ENCODE results near the gene C2orf76.

Gene C2orf76

GRCh38 chr2:119261493-119262225 is 105.0 kb downstream of the C2orf76 start:
- no peak for DNase-seq

DNA sequence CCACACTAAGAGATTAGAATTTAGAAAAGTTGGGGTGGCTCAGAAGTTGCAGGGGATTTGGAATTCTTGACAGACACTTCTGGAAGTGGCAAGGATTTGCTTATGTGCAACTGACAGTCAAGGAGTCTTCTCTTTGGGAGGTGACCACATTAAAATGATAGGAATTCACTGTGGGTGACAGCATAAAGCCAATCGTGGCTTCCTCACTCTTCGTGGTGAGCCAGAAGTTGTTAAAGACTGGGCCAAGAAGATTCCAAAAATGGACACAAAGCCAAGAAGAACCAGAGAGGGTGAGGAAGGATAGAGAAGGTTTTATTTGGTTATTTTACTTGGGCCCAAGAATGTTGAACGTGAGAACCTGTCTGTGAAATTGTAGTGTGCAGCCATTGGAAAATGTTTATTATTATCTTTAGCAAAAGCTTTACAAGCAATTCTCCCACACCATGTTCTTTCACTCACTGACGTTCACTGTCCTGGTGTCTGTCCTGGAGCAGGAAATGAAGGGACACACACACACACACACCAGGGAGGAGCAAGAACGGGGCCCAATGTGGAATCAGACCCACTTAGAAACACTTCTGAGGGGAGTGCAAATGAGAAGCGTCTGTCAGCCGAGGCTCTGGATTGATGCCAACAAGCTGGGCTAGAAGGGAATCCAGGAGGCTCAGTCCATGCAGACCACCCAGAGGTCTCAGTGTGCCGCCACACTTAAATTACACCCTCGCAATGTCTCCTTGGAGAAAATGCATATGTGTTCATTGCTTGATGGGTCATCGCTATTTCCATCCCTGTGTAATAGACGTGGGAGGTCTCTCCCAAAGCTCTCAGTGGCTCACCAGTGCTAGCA is 105.8 kb downstream of the C2orf76 start:
- no peak for DNase-seq

- DNase-seq, result no peak
Measured at GRCh38 chr2:119259296-119259860, 107.3 kb downstream of the C2orf76 start.

GRCh38 chr2:119257198-119257597 is 109.4 kb downstream of the C2orf76 start:
- no peak for DNase-seq

GRCh38 chr2:119256582-119256921 is 110.1 kb downstream of the C2orf76 start:
- DNase-seq, result no peak

- DNase-seq, result peak; percentile 48
Measured at GRCh38 chr2:119255760-119256581, 110.7 kb downstream of the C2orf76 start.

DNA sequence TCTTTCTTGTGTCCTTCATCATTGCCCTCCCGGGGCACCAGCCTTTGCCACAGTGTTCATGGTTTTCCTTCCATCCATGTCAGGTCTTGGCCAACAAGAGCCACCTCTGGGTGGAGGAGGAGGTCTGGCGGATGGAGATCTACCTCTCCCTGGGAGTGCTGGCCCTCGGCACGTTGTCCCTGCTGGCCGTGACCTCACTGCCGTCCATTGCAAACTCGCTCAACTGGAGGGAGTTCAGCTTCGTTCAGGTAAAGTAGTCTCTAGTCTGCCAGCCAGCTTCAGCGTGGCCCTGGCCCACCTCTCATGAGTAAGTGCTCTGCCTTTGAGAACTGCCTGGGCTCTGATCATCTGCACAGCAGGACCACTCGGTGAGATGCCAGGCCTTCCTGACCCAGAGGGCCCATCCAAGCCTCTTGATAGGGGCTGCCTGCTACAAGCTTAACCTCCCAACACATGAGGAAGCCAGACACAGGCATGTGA is 112.0 kb downstream of the C2orf76 start:
- DNase-seq, result no peak

DNA sequence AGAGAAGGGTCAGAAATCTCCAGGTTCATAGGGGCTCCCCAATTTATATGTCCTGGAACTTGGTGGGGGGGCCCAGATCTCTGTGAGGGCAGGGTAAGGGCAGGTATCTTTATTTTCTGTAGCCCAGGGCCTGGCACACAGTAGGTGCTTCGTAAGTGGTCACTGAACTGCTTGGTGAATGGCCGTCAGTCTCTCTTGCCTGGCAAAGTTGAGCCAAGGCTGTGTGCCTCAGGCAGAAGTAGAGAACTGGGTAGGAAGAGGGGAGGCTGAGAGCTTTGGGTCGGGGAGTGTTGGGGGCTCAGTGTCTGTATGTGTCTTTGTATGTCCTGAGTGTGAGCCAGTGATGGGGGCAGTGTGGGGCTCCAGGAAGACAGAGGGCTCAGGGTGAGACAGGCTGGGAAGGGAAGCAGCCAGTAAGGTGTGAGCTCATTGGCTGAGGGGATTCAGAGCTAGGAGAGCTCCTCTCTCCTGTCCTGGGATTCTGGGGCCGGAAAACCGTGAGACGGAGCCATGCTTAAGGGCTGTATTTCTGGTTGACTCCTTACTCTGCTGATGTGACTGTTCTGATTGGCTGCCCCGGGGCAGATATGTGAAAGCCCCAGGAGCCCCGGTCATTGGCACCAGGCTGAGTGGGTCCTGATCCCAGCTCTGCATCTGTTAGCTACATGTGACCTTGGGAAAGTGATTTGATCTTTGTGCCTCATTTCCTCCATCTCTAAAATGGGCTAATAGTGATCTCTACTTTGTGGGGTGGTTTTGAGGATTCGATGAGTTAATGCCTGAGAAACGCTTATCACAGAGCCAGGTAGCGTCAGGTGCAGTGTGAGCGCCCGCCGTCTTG is 112.7 kb downstream of the C2orf76 start:
- DNase-seq, result no peak

DNA sequence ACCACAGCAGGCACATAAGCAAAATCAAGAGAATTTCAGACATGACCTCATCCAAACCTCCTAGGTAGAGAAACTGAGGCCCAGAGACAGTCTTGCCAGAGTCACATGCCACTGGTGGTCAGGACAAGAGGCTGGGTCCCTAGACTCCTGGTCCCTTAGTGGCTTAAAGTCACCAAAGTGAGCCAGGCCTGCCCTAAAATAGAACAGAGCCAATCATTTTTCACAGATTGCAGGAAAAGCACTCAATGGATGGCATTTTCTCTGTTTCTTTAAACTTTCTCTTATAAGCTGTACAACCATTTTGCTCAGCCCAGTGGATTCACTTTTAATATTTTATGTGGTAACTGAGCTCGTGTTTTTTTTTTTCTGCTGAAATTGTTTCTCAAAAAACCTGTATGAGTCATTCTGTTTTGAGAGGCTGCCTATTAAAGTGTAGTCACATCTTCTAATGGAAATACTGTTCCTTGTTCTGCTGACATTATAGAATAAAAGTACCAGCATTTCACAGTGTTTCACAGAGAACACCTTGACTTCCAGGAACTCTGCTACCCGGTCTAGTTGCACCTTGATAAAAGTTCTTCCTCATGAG is 113.4 kb downstream of the C2orf76 start:
- DNase-seq, result no peak
